ENCODE measurements around the gene FAM187B.
"Not testable (repeated sequence)": the region's sequence is repeated elsewhere in the genome, so short reads cannot be mapped to it uniquely, and the experiment has no call there.

Gene FAM187B

DNA sequence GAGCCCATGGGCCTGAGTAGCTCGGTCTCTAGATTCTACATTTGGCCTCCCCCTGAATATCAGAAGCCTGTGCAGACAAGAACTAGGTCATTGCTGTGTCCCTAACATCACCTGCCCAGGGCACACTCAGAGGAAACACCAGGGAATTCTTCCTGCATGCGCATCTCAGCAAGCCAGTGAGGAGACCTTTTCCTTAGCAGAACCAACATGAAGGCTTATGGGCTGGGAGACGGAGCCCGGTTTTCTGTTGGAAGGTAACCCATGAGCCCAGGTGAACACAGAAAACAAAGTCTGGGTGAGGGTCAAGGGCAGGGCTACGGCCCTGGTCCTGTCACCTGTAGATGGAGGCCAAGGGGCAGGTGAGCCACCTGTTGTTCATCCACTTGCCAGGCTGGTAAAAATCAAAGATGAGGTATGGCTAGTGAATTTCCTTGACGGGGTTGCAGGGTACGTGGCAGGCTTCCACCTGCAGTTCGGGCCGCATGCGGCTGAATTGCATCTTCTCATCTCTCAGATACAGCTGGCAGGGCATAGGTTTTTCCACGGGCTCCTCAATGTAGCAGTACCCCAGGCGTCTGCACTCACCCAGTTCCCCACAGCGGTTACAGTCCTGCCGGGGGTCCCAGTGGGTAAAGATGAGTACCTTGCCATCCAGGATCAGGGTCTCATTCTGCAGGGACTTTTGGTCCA lies 3.6 kb upstream of the FAM187B start:
- no peak for DNase-seq

DNA sequence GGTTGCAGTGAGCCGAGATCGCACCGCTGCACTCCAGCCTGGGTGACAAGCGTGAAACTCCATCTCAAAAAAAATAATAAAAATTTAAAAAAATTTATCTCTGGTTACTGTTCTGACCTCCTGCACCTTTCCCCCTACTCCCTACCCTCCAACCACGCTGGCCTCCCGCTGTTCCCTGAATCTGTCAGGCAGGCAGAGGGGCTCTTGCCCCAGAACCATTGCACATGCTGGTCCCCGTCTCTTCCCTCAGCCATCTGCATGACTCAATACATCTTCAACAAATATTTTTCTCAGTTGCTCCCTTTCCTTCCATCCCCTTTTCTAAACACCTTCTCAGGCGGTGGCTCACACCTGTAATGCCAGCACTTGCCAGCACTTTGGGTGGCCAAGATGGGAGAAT lies 1.1 kb upstream of the FAM187B start:
- no peak for DNase-seq

DNA sequence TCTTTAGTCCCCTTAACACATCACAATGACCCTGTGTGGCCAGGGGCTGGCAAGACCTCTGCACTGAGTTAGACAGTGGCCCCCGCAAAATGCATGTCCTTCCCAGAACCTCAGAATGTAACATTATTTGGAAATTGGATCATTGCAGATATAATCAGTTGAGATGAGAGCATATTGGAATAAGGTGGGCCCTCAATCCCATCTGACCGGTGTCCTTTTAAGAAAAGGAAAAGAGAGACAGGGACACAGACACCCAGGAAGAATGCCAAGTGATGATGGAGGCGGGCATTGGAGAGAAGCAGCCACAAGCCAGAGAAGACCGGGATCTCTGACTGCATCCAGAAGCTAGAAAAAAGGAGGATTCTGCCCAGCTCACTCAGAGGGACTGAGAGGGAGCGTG lies 1.8 kb downstream of the FAM187B start:
- DNase-seq = no peak

DNA sequence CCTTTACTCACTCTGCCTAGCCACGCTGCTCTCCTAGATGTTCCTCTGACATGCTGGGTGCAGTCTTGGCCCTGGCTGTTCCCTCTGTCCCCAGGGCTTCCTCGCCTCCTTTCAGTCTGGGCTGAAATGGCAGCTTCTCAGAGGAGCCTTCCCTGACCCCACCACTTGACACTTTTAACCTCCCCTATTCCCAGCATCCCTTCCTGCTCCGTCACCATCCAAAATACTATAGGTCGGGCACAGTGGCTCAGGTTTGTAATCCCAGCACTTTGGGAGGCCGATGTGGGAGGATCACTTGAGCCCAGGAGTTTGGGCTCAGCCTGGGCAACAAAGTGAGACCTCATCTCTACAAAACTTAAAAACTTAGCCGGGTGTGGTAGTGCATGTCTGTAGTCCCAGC lies 2.6 kb downstream of the FAM187B start:
- DNase-seq = no peak

DNA sequence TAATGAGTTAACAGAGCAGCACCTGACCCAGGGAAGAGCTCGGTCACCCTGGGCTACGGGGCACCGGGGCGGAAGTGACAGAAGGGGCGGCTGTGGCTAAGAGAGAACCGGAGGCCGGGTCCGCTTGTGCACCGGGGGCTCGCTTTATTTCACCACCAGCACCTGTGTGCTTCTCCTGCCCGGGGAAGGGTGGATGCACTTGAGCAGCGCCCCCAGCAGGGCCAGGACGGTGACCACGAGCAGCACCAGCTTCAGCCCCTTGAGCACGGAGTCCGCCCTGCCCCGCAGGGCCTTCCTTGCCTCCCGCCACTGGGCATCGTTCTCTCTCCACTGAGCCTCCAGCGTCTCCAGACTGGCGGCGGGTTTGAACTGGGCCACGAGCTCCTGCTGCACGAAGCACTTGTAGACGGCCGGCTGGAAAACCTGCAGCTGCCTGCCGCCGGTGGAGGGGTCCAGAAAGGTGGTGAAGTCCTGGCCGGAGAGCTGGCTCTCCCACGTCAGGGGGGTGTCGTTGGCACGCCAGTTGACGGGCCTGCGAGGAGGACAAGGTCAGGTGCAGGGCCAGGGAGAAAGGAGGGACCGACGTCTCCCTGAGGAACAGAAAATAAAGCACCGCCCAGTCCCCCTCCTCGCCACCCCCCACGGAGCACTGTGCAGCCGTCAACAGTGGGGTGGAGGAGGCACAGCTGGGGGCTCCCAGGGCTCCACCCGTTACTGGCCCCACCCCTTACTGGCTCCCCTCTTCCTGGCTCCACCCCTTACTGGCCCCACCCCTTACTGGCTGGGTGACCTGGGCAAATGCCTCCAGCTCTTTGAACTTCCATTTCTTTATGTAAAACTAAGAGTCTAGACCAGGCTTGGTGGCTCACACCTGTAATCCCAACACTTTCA lies 3.6 kb downstream of the FAM187B start:
- no peak for DNase-seq

DNA sequence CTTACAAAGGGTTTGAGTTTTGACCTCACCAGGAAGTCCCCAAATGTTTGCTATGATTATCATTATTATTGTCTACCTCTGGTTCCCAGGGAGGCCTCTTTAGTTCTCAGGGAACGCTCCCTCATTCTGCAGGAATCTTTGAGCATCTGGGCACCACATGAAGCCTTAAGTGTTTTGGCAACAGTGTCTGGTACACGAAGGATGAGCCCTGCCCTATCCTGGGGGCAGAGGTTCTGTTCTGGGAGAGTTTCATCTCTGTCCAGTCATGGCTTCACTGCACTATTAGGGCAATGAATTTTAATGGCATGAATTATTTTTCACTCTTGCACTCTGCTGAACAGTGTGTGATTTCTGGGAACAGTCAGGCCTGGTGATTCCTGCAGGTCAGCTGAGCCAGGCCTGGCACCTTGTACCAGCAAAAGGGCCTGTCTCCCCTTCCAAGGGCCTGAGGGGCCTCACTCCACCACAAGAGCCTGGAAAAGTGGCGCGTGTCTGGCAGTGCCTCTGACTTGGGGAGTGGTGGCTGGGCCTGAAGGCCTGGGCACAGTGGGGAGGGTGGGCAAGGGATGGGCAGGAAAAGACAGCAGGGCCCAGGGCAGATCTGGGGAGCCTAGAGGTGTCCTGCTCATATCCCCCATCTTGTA lies 4.6 kb downstream of the FAM187B start:
- DNase-seq = no peak

DNA sequence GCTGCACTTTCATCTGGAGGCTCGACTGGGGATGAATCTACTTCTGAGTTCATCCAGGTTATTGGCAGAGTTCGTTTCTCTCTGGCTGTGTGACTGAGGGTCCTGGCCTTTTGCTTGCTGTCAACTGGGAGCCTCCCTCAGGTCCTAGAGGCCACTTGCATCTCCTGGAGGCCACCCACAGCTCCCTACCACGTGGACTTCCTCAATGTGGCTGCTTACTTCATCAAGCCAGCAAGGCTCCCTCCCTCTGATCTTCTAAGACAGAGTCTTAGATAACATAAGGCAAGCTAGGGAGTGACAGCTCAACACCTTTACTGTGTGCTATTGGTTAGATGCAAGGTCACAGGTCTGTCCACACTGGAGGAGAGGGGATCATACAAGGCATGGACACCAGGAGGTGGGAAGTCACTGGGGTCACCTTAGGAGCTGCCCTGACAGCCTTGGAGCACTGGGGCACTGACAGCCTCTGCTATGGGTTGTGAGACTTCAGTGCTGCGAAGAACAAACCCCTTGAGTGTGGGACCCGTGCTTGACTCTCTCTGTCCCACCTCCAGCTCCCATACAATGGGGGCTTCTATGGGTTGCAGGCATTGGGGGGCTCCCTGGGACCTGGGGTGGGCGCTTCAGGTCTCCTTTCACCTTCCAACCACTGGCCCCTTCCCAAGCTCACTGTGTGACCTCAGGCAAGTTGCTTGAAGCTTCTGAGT lies 5.3 kb downstream of the FAM187B start:
- DNase-seq = no peak

DNA sequence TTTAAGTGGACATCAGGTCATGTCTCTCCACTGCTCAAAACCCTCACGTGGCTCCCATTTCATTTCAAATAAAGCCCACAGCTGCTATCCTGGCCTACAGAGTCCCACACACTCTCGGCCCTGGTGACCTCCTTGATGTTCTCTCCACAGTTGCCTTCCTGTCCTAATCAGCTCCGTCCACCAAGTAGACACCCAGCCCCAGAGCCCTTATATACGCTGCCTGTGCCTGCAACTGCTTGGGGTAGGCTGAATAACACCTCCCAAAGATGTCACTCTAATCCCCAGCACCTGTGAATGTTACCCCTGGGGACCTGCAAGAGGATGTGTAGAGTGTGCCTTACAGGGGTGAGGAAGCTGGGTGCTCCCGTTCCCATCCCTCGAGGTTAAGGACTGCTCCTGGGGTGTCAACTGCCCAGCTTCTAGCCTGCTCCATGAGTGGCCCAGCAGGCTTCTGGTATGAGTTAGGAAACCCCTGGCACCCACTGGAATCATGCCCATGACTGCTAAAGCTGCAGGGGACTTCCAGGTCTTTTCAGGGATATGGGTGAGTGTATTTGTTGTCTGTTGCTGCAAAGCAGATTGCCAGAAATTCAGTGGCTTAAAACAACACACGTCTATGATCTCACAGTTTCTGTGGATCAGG lies 6.0 kb downstream of the FAM187B start:
- no peak for DNase-seq

DNA sequence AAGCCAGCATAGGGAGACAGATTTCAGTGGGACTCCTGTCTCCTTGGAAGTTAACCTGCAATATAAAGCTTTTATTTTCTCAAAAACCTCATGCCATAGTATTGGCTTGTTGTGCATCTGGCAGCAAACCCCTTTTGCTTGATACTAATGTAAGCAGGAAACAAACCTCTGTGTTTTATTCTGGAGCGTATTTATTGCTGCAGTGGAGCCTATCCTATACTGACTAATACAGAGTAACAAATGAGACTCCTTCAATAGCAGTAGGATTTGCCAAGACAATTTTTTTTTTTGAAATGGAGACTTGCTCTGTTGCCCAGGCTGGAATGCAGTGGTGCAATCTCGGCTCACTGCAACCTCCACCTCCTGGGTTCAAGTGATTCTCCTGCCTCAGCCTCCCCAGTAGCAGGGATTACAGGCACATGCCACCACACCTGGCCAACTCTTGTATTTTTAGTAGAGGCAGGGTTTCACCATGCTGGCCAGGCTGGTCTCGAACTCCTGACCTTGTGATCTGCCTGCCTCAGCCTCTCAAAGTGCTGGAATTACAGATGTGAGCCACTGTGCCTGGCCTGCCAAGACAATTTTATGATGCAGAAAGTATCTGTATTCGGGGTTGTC lies 7.5 kb downstream of the FAM187B start:
- not testable (repeated sequence) for DNase-seq

DNA sequence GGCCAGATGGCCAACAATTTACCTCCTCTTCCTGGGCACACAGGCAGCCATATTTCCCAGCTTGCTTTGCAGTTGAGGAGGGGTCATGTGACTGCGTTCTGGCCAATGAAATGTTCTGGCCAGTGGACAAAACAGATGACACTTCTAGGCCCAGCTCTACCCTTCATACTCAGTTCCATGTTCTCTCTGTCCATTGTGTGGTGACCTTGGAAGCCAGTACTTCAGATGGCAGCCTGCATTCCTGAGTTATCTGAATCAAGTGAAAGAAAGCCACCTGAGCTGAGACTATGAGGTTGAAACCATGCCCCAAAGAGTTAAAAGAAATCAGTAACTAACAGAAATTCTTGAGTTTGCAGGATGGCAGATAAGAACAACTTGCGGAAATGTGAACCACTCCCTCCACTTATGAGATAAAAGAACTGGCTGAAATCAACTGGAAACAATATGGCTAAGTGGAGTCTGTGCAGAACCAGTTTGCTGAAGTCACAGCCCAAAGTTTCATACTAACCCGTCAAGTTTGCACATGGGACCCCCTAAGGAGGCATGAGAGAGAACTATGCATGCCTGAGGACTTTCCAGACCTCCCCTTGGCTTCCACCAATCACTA lies 8.1 kb downstream of the FAM187B start:
- no peak for DNase-seq

DNA sequence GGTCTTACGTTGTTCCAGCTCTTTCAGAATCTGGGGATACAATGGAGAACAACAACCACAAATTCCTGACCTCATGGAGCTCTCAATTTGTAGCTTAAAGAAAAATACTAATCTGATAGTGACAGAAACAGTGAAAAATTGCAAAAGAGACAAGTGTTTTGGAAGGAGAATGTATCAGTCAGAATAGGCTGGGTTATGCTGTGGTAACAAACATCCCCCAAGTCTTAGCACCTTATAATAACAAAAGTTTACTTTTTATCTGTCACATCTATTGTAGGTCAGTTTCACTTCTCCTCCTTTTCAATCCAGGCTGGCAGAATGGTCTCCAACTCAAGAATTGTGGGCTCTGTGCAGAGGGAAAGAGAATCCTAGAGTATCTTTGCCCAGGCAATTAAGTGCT lies 9.5 kb downstream of the FAM187B start:
- no peak for DNase-seq

DNA sequence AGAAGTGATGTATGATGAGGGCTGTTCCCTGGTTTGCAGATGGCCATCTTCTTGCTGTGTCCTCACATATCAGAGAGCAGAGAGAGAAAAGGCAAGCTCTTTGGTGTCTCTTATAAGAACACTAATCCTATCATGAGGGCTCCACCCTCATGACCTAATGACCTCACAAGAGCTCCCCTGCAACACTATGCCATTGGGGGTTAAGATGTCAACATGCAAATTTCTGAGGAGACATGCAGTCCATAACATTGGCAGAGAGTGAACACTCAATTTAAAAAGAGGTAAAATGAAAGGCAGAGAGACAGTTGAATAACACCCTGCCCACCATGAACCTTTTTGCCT lies 10.9 kb downstream of the FAM187B start:
- no peak for DNase-seq

DNA sequence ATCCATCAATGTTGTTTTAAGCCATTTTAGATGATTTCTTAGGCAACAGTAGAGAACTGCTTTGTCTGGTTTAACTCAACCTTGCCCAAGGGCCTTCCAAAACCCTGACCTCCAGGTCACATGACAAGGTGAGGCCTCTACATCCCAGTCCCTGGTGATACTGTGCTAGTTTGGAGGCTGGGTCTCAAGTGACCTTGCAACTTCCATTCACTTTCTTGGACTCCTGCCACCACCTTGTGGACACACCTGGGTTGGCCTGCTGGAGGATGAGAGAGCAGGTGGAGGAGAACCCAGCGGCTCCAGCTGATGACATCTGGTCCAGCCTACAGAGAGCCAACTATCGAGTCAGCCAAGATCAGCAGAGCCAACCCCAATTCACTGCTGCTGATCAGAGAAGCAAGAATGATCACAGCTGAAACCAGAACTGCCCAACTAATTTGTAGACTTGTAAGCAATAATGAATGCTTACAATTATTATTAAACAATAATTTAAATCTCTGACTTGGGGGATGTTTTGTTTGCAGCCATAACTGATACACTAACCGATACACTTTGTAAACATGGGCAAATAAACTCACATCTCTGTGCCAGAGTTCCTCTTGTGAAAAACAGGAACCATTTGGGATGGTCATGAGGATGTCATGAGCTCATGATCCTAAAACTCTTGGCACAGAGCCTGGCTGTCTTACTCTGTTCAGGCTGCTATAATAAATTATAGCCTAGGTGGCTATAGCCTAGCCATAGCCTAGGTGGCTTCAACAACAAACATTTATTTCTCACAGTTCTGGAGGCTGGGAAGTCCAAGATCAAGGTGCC lies 11.5 kb downstream of the FAM187B start:
- no peak for DNase-seq

DNA sequence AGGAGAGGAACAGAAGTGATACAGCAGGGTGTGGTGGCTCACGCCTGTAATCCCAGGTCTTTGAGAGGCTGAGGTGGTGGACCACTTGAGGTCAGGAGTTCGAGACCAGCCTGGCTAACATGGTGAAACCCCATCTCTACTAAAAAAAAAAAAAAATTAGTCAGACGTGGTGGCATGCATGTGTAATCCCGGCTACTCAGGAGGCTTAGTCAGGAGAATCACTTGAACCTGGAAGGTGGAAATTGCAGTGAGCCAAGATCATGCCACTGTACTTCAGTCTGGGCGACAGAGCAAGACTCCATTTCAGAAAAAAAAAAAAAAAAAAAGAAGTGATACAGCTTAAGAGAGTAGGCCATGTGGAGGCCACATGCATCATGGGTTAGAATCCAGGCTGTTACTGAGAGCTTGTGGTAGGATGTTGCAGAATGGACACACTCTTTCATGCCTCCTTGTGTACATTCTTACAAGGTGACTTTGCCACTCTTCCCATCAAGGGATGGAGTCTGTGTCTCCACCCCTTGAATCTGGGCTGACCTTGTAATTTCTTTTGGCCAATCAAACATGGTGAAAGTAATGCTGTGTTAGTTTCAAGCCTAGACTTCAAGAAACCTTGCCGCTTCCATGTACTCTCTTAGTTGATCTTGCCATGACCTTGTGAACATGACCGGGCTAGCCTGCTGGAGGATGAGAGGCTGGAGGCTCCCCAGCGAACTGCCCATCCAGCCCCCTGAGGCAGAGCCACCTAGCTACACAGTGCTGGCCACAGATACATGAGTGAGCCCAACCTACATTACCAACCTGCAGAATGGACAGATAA lies 12.3 kb downstream of the FAM187B start:
- no peak for DNase-seq

DNA sequence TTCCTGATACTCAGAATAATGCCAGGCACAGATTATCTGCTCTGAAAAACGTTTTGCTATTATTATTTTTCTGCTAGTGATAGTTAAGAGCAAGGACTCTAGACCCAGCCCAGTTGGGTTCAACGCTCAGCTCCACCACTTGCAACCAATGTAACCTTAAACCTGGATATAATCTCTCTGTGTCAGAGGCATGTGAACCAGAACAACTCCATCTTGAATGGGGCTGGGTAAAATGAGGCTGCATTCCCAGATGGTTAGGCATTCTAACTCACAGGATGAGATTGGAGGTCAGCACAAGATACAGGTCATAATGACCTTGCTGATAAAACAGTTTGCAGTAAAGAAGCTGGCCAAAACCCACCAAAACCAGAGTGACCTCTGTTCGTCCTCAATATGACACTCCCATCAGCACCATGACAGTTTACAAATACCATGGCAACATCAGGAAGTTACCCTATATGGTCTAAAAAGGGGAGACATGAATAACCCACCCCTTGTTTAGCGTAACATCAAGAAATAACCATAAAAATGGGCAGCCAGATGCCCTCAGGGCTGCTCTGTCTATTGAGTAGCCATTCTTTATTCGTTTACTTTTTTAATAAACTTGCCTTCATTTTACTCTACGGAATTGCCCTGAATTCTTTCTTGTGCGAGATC lies 13.6 kb downstream of the FAM187B start:
- no peak for DNase-seq

DNA sequence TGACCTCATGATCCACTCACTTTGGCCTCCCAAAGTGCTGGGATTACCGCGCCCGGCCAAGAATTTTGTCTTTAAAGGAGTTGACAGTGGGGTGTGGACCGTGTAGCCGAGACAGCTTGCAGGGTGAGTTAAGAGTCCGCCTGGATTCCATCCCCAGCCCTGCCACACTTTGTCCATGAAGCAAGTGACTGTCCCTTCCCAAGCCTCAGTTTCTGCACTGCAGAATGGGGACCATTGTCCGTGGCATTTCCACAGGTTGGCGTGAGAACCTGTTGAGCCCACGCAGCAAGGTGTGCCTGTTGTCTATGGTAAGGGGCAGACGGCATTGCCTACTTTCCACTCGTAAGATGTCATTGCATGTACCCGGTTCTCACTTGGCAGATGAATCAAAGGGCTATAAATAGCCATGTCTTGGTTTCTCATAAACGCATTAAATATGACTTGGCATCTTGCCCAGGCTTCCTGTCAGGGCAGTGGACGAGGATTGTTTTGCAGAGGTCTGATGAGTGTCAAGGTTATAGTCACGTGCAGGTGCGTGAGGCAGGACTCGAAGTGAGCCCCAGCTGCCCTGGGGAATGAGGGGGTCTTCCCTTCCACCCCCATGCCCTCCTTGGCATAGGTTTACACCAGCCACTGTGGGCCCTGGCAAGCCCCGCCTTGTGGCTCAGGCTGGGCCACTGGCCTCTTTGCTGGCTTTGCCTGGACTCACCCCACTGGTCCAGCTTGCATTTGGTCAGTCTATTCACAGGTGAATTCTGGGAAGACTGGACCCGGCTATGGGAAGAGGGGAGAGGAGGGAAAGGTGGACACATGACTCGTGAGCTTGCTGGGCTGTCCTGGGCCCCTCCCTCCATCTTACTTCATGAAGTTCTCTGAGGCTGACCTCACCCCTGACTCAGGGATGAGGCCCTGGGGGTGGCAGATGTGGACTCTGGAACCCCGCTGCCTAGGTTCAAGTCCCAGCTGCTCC lies 14.6 kb downstream of the FAM187B start:
- peak; percentile 69 for DNase-seq

DNA sequence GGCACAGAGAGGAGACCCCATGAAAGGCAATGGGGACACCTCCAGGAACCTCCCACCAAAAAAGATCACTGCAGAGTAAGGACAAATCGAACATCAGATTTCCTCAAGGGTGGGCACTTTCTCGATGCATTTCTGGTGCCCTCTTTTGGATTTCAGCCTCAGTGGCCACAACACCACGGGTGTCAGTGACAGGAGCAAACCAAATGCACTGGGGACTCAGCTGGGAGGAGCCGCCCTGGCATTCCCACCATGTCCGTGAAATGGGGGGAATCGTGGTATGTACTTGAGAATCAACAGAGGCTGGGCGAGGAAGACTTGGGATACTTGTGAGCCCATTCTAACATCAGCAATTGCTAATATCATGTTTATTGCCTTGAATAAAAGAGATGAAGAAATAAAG lies 16.3 kb downstream of the FAM187B start:
- DNase-seq = no peak

DNA sequence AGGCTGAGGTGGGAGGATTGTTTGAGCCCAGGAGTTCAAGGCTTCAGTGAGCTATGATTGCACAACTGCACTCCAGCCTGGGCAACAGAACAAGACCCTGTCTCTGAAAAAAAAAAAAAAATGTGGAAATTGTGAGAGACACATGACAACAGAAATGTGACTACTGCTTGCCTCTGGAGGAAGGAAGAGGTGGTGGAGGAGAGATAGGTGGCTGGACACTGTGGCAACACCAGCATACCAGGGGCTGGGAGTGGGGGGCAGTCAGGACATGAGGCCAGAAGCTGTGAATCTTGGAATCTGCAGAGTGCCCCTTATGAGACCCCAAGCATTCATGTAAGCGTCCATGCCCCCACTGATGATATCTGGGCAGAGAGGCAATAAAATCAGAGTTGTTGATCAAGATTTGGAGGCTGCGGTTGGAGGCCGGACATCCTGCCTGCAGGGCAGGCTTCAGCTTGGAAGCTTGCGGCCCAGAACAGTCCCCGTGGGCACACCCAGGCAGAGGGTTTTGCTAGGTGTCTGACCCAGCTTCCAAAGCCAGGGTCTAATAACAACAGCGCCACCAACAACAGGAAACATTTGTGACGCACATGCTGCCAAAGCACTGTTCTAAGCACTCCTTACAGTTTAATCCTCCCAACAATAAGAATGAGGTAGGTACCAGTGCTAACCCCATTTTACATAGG lies 16.9 kb downstream of the FAM187B start:
- peak; percentile 45 for DNase-seq

Data from activated T-cell treated with anti-CD3 and anti-CD28 coated beads for 4 hours (primary cell).